ENCODE data around the gene FMNL2.
"Not testable (repeated sequence)": the region's sequence is repeated elsewhere in the genome, so short reads cannot be mapped to it uniquely, and the experiment has no call there.

FMNL2 gene

GRCh38 chr2:152522446-152522845, 187.5 kb downstream of the FMNL2 start:
- not testable (repeated sequence) for H3K79me1 ChIP-seq (ENCODE audit: low read depth, low read length); H2BK120ac ChIP-seq (ENCODE audit: low read depth, low read length); H4K8ac ChIP-seq (ENCODE audit: low read depth, low read length); H3K23ac ChIP-seq (ENCODE audit: low read depth, low read length, poor library complexity); H3K4ac ChIP-seq (ENCODE audit: low read length); H4K91ac ChIP-seq (ENCODE audit: low read depth, low read length, poor library complexity); H3K4me2 ChIP-seq (ENCODE audit: insufficient read depth, low read length, poor library complexity, severe bottlenecking); H3K4me3 ChIP-seq (ENCODE audit: low read length in 2 of 2); H2BK12ac ChIP-seq (ENCODE audit: low read length); H3K9ac ChIP-seq (ENCODE audit: low read depth, low read length, poor library complexity); H3K18ac ChIP-seq (ENCODE audit: low read length); H2AK5ac ChIP-seq (ENCODE audit: low read depth, low read length); H2BK5ac ChIP-seq (ENCODE audit: low read length); H2AFZ ChIP-seq (ENCODE audit: low read length); DNase-seq (ENCODE audit: low spot score); H3K4me1 ChIP-seq (ENCODE audit: control insufficient read depth in 2 of 2, insufficient read depth in 1 of 2, low read depth in 1 of 2, low read length in 2 of 2); H3K14ac ChIP-seq (ENCODE audit: low read length); H3K27ac ChIP-seq (replicated peaks; ENCODE audit: low read length); H2BK15ac ChIP-seq (ENCODE audit: low read length); H3K9me3 ChIP-seq (replicated peaks in 1 of 2; ENCODE audit: control insufficient read depth in 2 of 2, insufficient read depth in 1 of 2, low read depth in 1 of 2, low read length in 2 of 2); H3K27me3 ChIP-seq (ENCODE audit: control insufficient read depth in 3 of 3, insufficient read depth in 3 of 3, low read depth in 1 of 3, low read length in 3 of 3)
- peaks cover 0 to 29% of the 10 kb centered on the region in 2 donors for H3K36me3 ChIP-seq (replicated peaks in 1 of 2; ENCODE audit: control insufficient read depth in 2 of 2, insufficient read depth in 2 of 2, low read length in 2 of 2)
- WGBS, 2 donors (ENCODE audit: extremely low coverage in 2 of 2, insufficient read length in 2 of 2, insufficient replicate concordance in 1 of 2) = no CpG with 5 or more reads among the region's 3 CpGs

DNA sequence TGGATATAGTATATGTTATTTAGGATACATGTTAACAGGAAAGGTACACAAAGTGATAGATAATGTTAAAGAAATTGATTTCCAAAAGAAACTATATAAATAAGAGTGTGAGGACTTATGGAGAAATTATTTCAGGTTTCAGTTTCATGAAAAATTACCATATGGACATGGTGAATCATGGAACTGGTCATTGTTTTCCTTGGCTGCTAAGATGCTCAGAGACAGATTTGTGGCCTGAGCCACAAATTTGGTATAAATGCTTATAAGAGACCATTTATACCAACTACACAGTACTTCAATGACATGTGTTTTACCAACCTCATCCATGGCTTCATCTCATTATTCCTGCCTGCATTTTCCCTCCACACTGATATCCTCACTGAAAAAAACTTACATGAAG, 188.1 kb downstream of the FMNL2 start:
- H3K36me3 ChIP-seq (replicated peaks in 1 of 2; ENCODE audit: control insufficient read depth in 2 of 2, insufficient read depth in 2 of 2, low read length in 2 of 2) = peaks cover 0 to 29% of the 10 kb centered on the region in 2 donors
- no peak for DNase-seq (ENCODE audit: low spot score)
- no peak overlapping the region for H3K18ac ChIP-seq (ENCODE audit: low read length)
- H3K9ac ChIP-seq (ENCODE audit: low read depth, low read length, poor library complexity) = no peak overlapping the region
- peaks cover 0 to 6% of the 10 kb centered on the region in 2 donors for H3K4me1 ChIP-seq (ENCODE audit: control insufficient read depth in 2 of 2, insufficient read depth in 1 of 2, low read depth in 1 of 2, low read length in 2 of 2)
- H2BK12ac ChIP-seq (ENCODE audit: low read length) = no peak overlapping the region
- no peak overlapping the region for H3K23ac ChIP-seq (ENCODE audit: low read depth, low read length, poor library complexity)
- H3K27me3 ChIP-seq (ENCODE audit: control insufficient read depth in 3 of 3, insufficient read depth in 3 of 3, low read depth in 1 of 3, low read length in 3 of 3) = no peaks in the 10 kb centered on the region
- no peak overlapping the region for H3K4me3 ChIP-seq (ENCODE audit: low read length in 2 of 2)
- no peaks in the 10 kb centered on the region for H3K79me1 ChIP-seq (ENCODE audit: low read depth, low read length)
- no peak overlapping the region for H4K8ac ChIP-seq (ENCODE audit: low read depth, low read length)
- H3K4me2 ChIP-seq (ENCODE audit: insufficient read depth, low read length, poor library complexity, severe bottlenecking) = no peak overlapping the region
- no peak overlapping the region for H3K14ac ChIP-seq (ENCODE audit: low read length)
- H3K4ac ChIP-seq (ENCODE audit: low read length) = no peak overlapping the region
- no peak overlapping the region for H2AFZ ChIP-seq (ENCODE audit: low read length)
- no peak overlapping the region for H4K91ac ChIP-seq (ENCODE audit: low read depth, low read length, poor library complexity)
- no peak overlapping the region for H3K27ac ChIP-seq (replicated peaks; ENCODE audit: low read length)
- H2BK120ac ChIP-seq (ENCODE audit: low read depth, low read length) = no peak overlapping the region
- no peak overlapping the region for H2BK15ac ChIP-seq (ENCODE audit: low read length)
- H2AK5ac ChIP-seq (ENCODE audit: low read depth, low read length) = no peak overlapping the region
- no peak overlapping the region for H2BK5ac ChIP-seq (ENCODE audit: low read length)
- peaks cover 0 to 3% of the 10 kb centered on the region in 2 donors for H3K9me3 ChIP-seq (replicated peaks in 1 of 2; ENCODE audit: control insufficient read depth in 2 of 2, insufficient read depth in 1 of 2, low read depth in 1 of 2, low read length in 2 of 2)

DNA sequence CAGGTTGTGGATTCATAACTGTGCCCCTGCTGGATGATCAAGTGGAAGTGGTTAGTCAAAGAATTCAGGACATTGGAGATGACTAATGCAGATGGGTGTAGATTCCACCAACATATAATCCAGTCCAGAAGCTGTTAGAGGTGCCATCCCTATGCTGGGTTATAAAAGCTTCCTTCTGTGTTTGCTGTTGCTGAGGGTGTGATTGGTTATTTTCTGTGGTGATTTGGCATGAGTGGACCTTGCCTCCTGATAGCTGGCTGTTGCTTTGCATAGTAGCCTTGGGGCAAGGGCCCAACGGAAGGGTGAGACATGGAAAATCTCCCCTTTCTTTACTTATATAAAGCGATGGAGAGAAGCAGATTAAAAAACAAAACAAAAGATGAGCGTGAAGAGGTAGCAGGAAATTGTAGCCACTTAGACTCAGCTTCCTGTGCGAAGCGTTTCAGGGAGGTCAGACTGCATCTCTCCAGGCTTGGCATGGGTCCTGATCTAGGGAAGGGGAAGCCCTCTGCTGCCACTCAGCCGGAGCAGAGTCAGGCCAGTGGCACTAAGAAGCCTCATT, 190.4 kb downstream of the FMNL2 start:
- H3K4ac ChIP-seq (ENCODE audit: low read length) = no peak overlapping the region
- H3K4me2 ChIP-seq (ENCODE audit: insufficient read depth, low read length, poor library complexity, severe bottlenecking) = no peak overlapping the region
- H3K4me3 ChIP-seq (ENCODE audit: low read length in 2 of 2) = no peak overlapping the region
- H4K91ac ChIP-seq (ENCODE audit: low read depth, low read length, poor library complexity) = no peak overlapping the region
- peaks cover 3 to 19% of the 10 kb centered on the region in 2 donors for H3K4me1 ChIP-seq (ENCODE audit: control insufficient read depth in 2 of 2, insufficient read depth in 1 of 2, low read depth in 1 of 2, low read length in 2 of 2)
- no CpG with 5 or more reads among the region's 6 CpGs for WGBS, 2 donors (ENCODE audit: extremely low coverage in 2 of 2, insufficient read length in 2 of 2, insufficient replicate concordance in 1 of 2)
- H2BK120ac ChIP-seq (ENCODE audit: low read depth, low read length) = no peak overlapping the region
- H3K36me3 ChIP-seq (replicated peaks in 1 of 2; ENCODE audit: control insufficient read depth in 2 of 2, insufficient read depth in 2 of 2, low read length in 2 of 2) = peaks cover 0 to 29% of the 10 kb centered on the region in 2 donors
- H2BK5ac ChIP-seq (ENCODE audit: low read length) = no peak overlapping the region
- peaks cover 0 to 3% of the 10 kb centered on the region in 2 donors for H3K9me3 ChIP-seq (replicated peaks in 1 of 2; ENCODE audit: control insufficient read depth in 2 of 2, insufficient read depth in 1 of 2, low read depth in 1 of 2, low read length in 2 of 2)
- no peaks in the 10 kb centered on the region for H3K27me3 ChIP-seq (ENCODE audit: control insufficient read depth in 3 of 3, insufficient read depth in 3 of 3, low read depth in 1 of 3, low read length in 3 of 3)
- no peak overlapping the region for H2AFZ ChIP-seq (ENCODE audit: low read length)
- H4K8ac ChIP-seq (ENCODE audit: low read depth, low read length) = no peak overlapping the region
- no peaks in the 10 kb centered on the region for H3K79me1 ChIP-seq (ENCODE audit: low read depth, low read length)
- H3K14ac ChIP-seq (ENCODE audit: low read length) = no peak overlapping the region
- no peak for DNase-seq (ENCODE audit: low spot score)
- no peak overlapping the region for H3K18ac ChIP-seq (ENCODE audit: low read length)
- no peak overlapping the region for H2AK5ac ChIP-seq (ENCODE audit: low read depth, low read length)
- no peak overlapping the region for H3K23ac ChIP-seq (ENCODE audit: low read depth, low read length, poor library complexity)
- no peak overlapping the region for H3K9ac ChIP-seq (ENCODE audit: low read depth, low read length, poor library complexity)
- no peak overlapping the region for H2BK15ac ChIP-seq (ENCODE audit: low read length)
- no peak overlapping the region for H2BK12ac ChIP-seq (ENCODE audit: low read length)
- H3K27ac ChIP-seq (replicated peaks; ENCODE audit: low read length) = no peak overlapping the region

DNA sequence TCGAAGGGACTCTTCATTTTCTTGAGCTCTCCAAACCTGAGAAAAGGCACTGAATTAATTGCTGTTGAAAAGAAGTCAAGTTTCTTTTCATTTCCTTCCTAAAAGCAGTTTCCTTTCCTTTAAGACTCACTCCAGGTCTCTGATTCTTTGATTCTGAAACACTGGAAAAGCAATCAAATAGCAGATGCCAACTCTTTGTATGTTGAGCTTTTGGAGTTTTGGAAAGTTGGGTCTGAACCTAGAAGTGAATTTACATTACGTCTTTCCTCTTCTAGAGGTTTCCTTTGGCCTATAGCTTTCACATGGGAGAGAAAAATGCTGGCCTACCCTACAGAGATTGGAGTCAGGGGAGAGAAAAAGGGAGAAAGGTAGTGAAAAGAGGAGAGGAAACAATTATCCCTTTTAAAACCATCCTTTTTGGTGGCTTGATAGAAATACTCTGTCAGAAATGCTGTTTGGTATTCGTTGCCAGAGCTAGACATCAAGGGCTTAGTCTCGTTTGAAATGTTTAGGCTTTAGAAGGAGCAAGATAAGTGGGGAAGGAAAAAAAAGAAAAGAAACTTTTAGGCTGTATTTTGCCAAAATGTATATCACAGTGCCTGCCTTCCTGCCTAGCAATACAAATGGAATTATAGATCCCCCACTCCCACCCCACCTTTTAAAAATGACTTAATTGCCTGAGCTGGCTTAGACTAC, 194.6 kb downstream of the FMNL2 start:
- Histone ChIP-seq H3K4ac (ENCODE audit: low read length) (no peak overlapping the region), H3K4me3 (ENCODE audit: low read length in 2 of 2) (no peak overlapping the region), H2BK15ac (ENCODE audit: low read length) (no peak overlapping the region), H3K27me3 (ENCODE audit: control insufficient read depth in 3 of 3, insufficient read depth in 3 of 3, low read depth in 1 of 3, low read length in 3 of 3) (no peaks in the 10 kb centered on the region), H3K27ac (replicated peaks; ENCODE audit: low read length) (no peak overlapping the region), H3K36me3 (replicated peaks in 1 of 2; ENCODE audit: control insufficient read depth in 2 of 2, insufficient read depth in 2 of 2, low read length in 2 of 2) (peaks cover 0 to 8% of the 10 kb centered on the region in 2 donors), H3K4me1 (ENCODE audit: control insufficient read depth in 2 of 2, insufficient read depth in 1 of 2, low read depth in 1 of 2, low read length in 2 of 2) (peaks cover 3 to 23% of the 10 kb centered on the region in 2 donors), H3K9ac (ENCODE audit: low read depth, low read length, poor library complexity) (no peak overlapping the region), H2BK5ac (ENCODE audit: low read length) (no peak overlapping the region), H2BK12ac (ENCODE audit: low read length) (no peak overlapping the region), H2AK5ac (ENCODE audit: low read depth, low read length) (no peak overlapping the region), H3K4me2 (ENCODE audit: insufficient read depth, low read length, poor library complexity, severe bottlenecking) (no peak overlapping the region), H2BK120ac (ENCODE audit: low read depth, low read length) (no peak overlapping the region), H3K9me3 (replicated peaks in 1 of 2; ENCODE audit: control insufficient read depth in 2 of 2, insufficient read depth in 1 of 2, low read depth in 1 of 2, low read length in 2 of 2) (no peaks in the 10 kb centered on the region), H4K91ac (ENCODE audit: low read depth, low read length, poor library complexity) (no peak overlapping the region), H3K18ac (ENCODE audit: low read length) (no peak overlapping the region), H3K14ac (ENCODE audit: low read length) (no peak overlapping the region), H4K8ac (ENCODE audit: low read depth, low read length) (no peak overlapping the region), H3K79me1 (ENCODE audit: low read depth, low read length) (no peaks in the 10 kb centered on the region), H3K23ac (ENCODE audit: low read depth, low read length, poor library complexity) (no peak overlapping the region), H2AFZ (ENCODE audit: low read length) (no peak overlapping the region)
- DNase-seq (ENCODE audit: low spot score) = no peak
- WGBS, 2 donors (ENCODE audit: extremely low coverage in 2 of 2, insufficient read length in 2 of 2, insufficient replicate concordance in 1 of 2) = no CpG with 5 or more reads among the region's 4 CpGs
